Measurements from ENCODE around the gene SSBP3. TPM values are rescaled to one million over a fixed set of nuclear protein-coding genes. Genes with fewer than 3 reads are reported as not detected.

Gene SSBP3
- polyA plus RNA-seq, 1 donor (not counting 4 experiments of a cell fraction or from before 2014, with no cell fraction given), result 16.9 TPM

GRCh38 chr1:54340434-54340833 lies 65.8 kb downstream of the SSBP3 start:
- no peak overlapping the region for H3K27ac ChIP-seq (ENCODE audit: control insufficient read depth, insufficient read depth, low read length)
- peaks cover 16% of the 10 kb centered on the region for H3K4me1 ChIP-seq (ENCODE audit: control insufficient read depth, extremely low read depth, insufficient read depth, low read length)
- TF ChIP-seq EZH2 (IDR thresholded peaks at IDR 0.05; ENCODE audit: low read length), result no peak
- TF ChIP-seq, protein P1, sequence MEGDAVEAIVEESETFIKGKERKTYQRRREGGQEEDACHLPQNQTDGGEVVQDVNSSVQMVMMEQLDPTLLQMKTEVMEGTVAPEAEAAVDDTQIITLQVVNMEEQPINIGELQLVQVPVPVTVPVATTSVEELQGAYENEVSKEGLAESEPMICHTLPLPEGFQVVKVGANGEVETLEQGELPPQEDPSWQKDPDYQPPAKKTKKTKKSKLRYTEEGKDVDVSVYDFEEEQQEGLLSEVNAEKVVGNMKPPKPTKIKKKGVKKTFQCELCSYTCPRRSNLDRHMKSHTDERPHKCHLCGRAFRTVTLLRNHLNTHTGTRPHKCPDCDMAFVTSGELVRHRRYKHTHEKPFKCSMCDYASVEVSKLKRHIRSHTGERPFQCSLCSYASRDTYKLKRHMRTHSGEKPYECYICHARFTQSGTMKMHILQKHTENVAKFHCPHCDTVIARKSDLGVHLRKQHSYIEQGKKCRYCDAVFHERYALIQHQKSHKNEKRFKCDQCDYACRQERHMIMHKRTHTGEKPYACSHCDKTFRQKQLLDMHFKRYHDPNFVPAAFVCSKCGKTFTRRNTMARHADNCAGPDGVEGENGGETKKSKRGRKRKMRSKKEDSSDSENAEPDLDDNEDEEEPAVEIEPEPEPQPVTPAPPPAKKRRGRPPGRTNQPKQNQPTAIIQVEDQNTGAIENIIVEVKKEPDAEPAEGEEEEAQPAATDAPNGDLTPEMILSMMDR (optimal IDR thresholded peaks at IDR 0.05 in 1 of 3, IDR thresholded peaks at IDR 0.05 in 1 of 3, conservative IDR thresholded peaks at IDR 0.05 in 1 of 3; ENCODE audit: extremely low read depth in 1 of 3, insufficient read depth in 2 of 3, low read length in 3 of 3), result no peak
- peaks cover 2% of the 10 kb centered on the region for H3K79me2 ChIP-seq (ENCODE audit: control insufficient read depth, insufficient read depth, low read length)
- no peak overlapping the region for H3K4me3 ChIP-seq (ENCODE audit: control insufficient read depth in 2 of 3, extremely low read depth in 1 of 3, insufficient read depth in 2 of 3, low read depth in 1 of 3, low read length in 3 of 3)
- dilution Hi-C loops (cut with MboI; ENCODE audit: extremely low pct_ligation_motif_present, low sequenced_read_pairs), result no loop called here
- H3K9me3 ChIP-seq (ENCODE audit: control insufficient read depth, low read depth, low read length), result no peaks in the 10 kb centered on the region
- no peaks in the 10 kb centered on the region for H3K36me3 ChIP-seq (ENCODE audit: control insufficient read depth in 2 of 2, extremely low read depth in 1 of 2, insufficient read depth in 2 of 2, low read length in 2 of 2)
- no peaks in the 10 kb centered on the region for H3K27me3 ChIP-seq (ENCODE audit: control insufficient read depth, extremely low read depth, insufficient read depth, low read length)
- no peak overlapping the region for H2AFZ ChIP-seq (ENCODE audit: control insufficient read depth, low read length)
- H4K20me1 ChIP-seq (ENCODE audit: control insufficient read depth, extremely low read depth, insufficient read depth, low read length), result no peaks in the 10 kb centered on the region
- H3K4me2 ChIP-seq (ENCODE audit: control insufficient read depth, extremely low read depth, insufficient read depth, low read depth, low read length), result peak overlapping the region; percentile 22
- no peak overlapping the region for H3K9ac ChIP-seq (ENCODE audit: control insufficient read depth, extremely low read depth, insufficient read depth, low read length)
- FAIRE-seq (peak; percentile 56), DNase-seq (ENCODE audit: low read depth, low spot score) (no peak)
- H3K9me1 ChIP-seq (ENCODE audit: control insufficient read depth, extremely low read depth, insufficient read depth, low read length), result no peaks in the 10 kb centered on the region

DNA sequence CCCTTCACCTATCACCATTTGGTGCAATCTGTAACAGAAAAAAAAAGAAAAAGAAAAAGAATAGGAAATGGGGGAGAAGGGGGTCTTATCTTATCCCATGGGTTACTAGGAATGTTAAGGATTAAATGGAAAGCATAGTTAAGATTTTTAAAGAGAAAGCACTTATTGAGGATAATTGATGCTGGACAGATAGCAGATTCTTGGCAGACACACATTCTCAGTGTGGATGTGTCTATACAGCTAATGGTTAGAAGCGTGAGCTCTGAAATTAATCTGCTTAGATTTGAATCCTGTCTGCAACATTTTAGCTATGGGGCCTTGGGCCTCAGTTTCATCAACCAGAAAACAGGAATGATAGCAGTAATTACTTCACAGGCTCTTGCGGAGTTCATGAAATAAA lies 67.1 kb downstream of the SSBP3 start:
- Histone ChIP-seq H3K36me3 (ENCODE audit: control insufficient read depth in 2 of 2, extremely low read depth in 1 of 2, insufficient read depth in 2 of 2, low read length in 2 of 2) (no peaks in the 10 kb centered on the region), H3K4me1 (ENCODE audit: control insufficient read depth, extremely low read depth, insufficient read depth, low read length) (peaks cover 26% of the 10 kb centered on the region), H3K9me3 (ENCODE audit: control insufficient read depth, low read depth, low read length) (no peaks in the 10 kb centered on the region), H3K4me3 (ENCODE audit: control insufficient read depth in 2 of 3, extremely low read depth in 1 of 3, insufficient read depth in 2 of 3, low read depth in 1 of 3, low read length in 3 of 3) (no peak overlapping the region), H4K20me1 (ENCODE audit: control insufficient read depth, extremely low read depth, insufficient read depth, low read length) (no peaks in the 10 kb centered on the region), H3K9ac (ENCODE audit: control insufficient read depth, extremely low read depth, insufficient read depth, low read length) (no peak overlapping the region), H2AFZ (ENCODE audit: control insufficient read depth, low read length) (no peak overlapping the region), H3K27ac (ENCODE audit: control insufficient read depth, insufficient read depth, low read length) (no peak overlapping the region), H3K79me2 (ENCODE audit: control insufficient read depth, insufficient read depth, low read length) (peaks cover 2% of the 10 kb centered on the region), H3K27me3 (ENCODE audit: control insufficient read depth, extremely low read depth, insufficient read depth, low read length) (no peaks in the 10 kb centered on the region), H3K9me1 (ENCODE audit: control insufficient read depth, extremely low read depth, insufficient read depth, low read length) (no peaks in the 10 kb centered on the region), H3K4me2 (ENCODE audit: control insufficient read depth, extremely low read depth, insufficient read depth, low read depth, low read length) (no peak overlapping the region)
- FAIRE-seq (no peak), DNase-seq (ENCODE audit: low read depth, low spot score) (no peak)
- dilution Hi-C loops (cut with MboI; ENCODE audit: extremely low pct_ligation_motif_present, low sequenced_read_pairs), result no loop called here
- no peak for TF ChIP-seq EZH2 (IDR thresholded peaks at IDR 0.05; ENCODE audit: low read length)
- TF ChIP-seq, protein P1 (optimal IDR thresholded peaks at IDR 0.05 in 1 of 3, IDR thresholded peaks at IDR 0.05 in 1 of 3, conservative IDR thresholded peaks at IDR 0.05 in 1 of 3; ENCODE audit: extremely low read depth in 1 of 3, insufficient read depth in 2 of 3, low read length in 3 of 3), result no peak
